Natural killer cell (primary cell): ENCODE measurements around the gene PNISR. TPM values are rescaled to one million over a fixed set of nuclear protein-coding genes. Genes with fewer than 3 reads are reported as not detected.
A peak's percentile ranks its signal among the peaks of the same experiment; 100 is the strongest.
"Not testable (repeated sequence)": the region's sequence is repeated elsewhere in the genome, so short reads cannot be mapped to it uniquely, and the experiment has no call there.

Experiments used
- ATAC-seq, 3 donors: fragments of 150-1000 bp in 2 of 3; fragments of 200-7000 bp in 1 of 3; cut with Tn5 transposase; 1 replicate in 1 of 3; 2 replicates in 2 of 3; pipeline ENCODE4 v1.10.0; 2021; ENCODE audit warnings: mild to moderate bottlenecking in 2 of 3, moderate library complexity in 2 of 3
- DNase-seq, 2 donors: peaks; one replicate each; pipeline versions ENCODE4 v3.0.0 to v3.0.0-alpha.2; 2013 to 2021; ENCODE audit warnings: mixed read lengths in 1 of 2
- H3K27ac ChIP-seq: one replicate; pipeline ENCODE4 v1.5.1; 2013; ENCODE audit warnings: mild to moderate bottlenecking, low read length
- H3K27me3 ChIP-seq: one replicate; pipeline ENCODE4 v1.6.1; 2013; ENCODE audit warnings: low read length; ENCODE audit not compliant: control insufficient read depth, insufficient read depth
- H3K36me3 ChIP-seq: one replicate; pipeline ENCODE4 v1.6.1; 2013; ENCODE audit warnings: low read length; ENCODE audit not compliant: control insufficient read depth, insufficient read depth
- H3K4me1 ChIP-seq: one replicate; pipeline ENCODE4 v1.6.1; 2013; ENCODE audit warnings: low read length; ENCODE audit not compliant: control insufficient read depth, insufficient read depth
- H3K4me3 ChIP-seq: one replicate; pipeline ENCODE4 v1.5.1; 2013; ENCODE audit warnings: low read length
- H3K9me3 ChIP-seq: one replicate; pipeline ENCODE4 v1.6.1; 2013; ENCODE audit warnings: low read length; ENCODE audit not compliant: control insufficient read depth, insufficient read depth
- H3K27ac Mint-ChIP-seq, 2 donors: one replicate each; pipeline ENCODE4 v1.8.0; 2022; ENCODE audit warnings: mild to moderate bottlenecking in 2 of 2, mixed read lengths in 2 of 2, moderate library complexity in 1 of 2
- H3K27me3 Mint-ChIP-seq, 2 donors: one replicate each; pipeline ENCODE4 v1.8.0; 2022; ENCODE audit warnings: low read depth in 2 of 2, mixed read lengths in 2 of 2
- H3K36me3 Mint-ChIP-seq: one replicate; pipeline ENCODE4 v1.8.0; 2022; ENCODE audit warnings: mixed read lengths
- H3K4me1 Mint-ChIP-seq, 2 donors: one replicate each; pipeline ENCODE4 v1.8.0; 2022; ENCODE audit warnings: mixed read lengths in 2 of 2
- H3K4me3 Mint-ChIP-seq: one replicate; pipeline ENCODE4 v1.8.0; 2022; ENCODE audit warnings: mild to moderate bottlenecking, moderate library complexity, mixed read lengths
- H3K9me3 Mint-ChIP-seq, 2 donors: one replicate each; pipeline ENCODE4 v1.8.0; 2022; ENCODE audit warnings: mixed read lengths in 2 of 2
- WGBS: methylation state at CpG from one replicate; pipeline ENCODE4 v1.1.7; 2013; ENCODE audit warnings: missing lambda C conversion rate; ENCODE audit not compliant: insufficient coverage; 5-methylcytosine and 5-hydroxymethylcytosine counted together
- intact Hi-C: fragments of 100-400 bp; cut with micrococcal nuclease; formaldehyde crosslinking; loops from one replicate; pipeline ENCODE4 v1.14.2; 2022
- total RNA-seq, 4 donors: library from RNA; stranded (reverse); fragments of 120-200 nt in 1 of 4; gene quantifications; one replicate each; pipeline versions ENCODE4 v1.2.3 to v1.2.4, GENCODE V29; 2013 to 2022
- TF ChIP-seq, protein P1 (sequence below): fragments of 200-600 bp; IDR thresholded peaks from one replicate; pipeline ENCODE4 v1.8.0; 2022; ENCODE audit warnings: antibody characterized with exemption

PNISR gene
- total RNA-seq, 3 donors from 2014 or later (not counting 1 experiment from before 2014, with no cell fraction given), result 289 to 320 (median 308) TPM

DNA sequence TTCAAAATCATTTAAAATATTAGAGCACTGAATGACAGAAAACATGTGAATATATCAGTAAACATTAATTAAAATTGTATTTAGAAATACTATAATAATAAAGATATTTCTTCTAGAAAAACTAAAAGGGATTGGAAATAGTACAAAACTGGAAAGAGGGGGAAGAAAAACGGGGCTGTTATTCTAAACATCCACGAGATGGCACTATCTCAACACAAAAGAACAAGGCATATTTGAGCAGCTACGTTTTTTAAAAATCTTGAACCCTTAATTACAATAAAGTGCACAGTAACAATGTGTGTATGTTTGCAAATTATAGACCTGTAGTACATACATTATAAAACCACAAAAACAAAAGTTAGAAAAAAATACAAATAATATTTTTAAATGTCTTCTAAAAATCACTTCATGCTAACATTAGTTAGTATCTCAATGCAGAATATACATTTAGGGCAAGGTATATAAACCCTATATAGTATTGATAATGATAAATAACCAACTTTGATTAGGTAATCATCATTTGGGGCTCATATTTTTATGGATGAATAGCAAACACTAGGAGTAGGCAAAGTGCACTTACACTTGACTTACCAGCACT lies 42.5 kb upstream of the PNISR start:
- Mint-ChIP-seq H3K27ac (no peak overlapping the region), H3K4me3 (no peak overlapping the region), H3K27me3 (no peaks in the 10 kb centered on the region), H3K36me3 (no peaks in the 10 kb centered on the region), H3K4me1 (no peaks in the 10 kb centered on the region), H3K9me3 (no peaks in the 10 kb centered on the region)
- Histone ChIP-seq H3K27me3 (no peaks in the 10 kb centered on the region), H3K36me3 (peaks cover 2% of the 10 kb centered on the region), H3K4me1 (no peaks in the 10 kb centered on the region), H3K9me3 (no peaks in the 10 kb centered on the region), H3K27ac (no peak overlapping the region), H3K4me3 (no peak overlapping the region)
- ATAC-seq (peak in 1 of 3 donors; percentile 45), DNase-seq (peak in 1 of 2 donors; percentile 62)
- WGBS, result no CpG with 5 or more reads among the region's 3 CpGs
- TF ChIP-seq, protein P1, sequence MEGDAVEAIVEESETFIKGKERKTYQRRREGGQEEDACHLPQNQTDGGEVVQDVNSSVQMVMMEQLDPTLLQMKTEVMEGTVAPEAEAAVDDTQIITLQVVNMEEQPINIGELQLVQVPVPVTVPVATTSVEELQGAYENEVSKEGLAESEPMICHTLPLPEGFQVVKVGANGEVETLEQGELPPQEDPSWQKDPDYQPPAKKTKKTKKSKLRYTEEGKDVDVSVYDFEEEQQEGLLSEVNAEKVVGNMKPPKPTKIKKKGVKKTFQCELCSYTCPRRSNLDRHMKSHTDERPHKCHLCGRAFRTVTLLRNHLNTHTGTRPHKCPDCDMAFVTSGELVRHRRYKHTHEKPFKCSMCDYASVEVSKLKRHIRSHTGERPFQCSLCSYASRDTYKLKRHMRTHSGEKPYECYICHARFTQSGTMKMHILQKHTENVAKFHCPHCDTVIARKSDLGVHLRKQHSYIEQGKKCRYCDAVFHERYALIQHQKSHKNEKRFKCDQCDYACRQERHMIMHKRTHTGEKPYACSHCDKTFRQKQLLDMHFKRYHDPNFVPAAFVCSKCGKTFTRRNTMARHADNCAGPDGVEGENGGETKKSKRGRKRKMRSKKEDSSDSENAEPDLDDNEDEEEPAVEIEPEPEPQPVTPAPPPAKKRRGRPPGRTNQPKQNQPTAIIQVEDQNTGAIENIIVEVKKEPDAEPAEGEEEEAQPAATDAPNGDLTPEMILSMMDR, result peak; percentile 85
- intact Hi-C loops, result loop anchor here (1.0 to 10.0 kb wide), 3 partner anchors 279 to 1197 kb away; no protein-coding TSS in a partner anchor

DNA sequence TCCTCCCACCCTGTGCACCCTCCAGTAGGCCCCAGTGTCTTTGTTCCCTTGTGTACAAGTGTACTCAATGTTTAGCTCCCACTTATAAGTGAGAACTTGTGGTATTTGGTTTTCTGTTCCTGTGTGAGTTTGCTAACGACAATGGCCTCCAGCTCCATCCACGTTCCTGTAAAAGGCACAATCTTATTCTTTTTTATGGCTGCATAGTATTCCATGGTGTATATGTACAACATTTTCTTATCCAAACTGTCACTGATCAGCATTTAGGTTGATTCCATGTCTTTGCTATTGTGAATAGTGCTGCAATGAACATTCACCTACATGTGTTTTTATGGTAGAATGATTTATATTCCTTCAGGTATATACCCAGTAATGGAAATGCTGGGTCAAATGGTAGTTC lies 34.0 kb upstream of the PNISR start:
- H3K36me3 ChIP-seq, ATAC-seq, H3K27ac ChIP-seq, H3K4me3 ChIP-seq, intact Hi-C loops, H3K4me1 Mint-ChIP-seq, H3K9me3 ChIP-seq, H3K27ac Mint-ChIP-seq, DNase-seq, H3K4me3 Mint-ChIP-seq, H3K27me3 ChIP-seq, H3K4me1 ChIP-seq, H3K36me3 Mint-ChIP-seq, H3K27me3 Mint-ChIP-seq, H3K9me3 Mint-ChIP-seq: not testable (repeated sequence)
- WGBS, result 80% methylated on average over 2 of the region's 2 CpGs

DNA sequence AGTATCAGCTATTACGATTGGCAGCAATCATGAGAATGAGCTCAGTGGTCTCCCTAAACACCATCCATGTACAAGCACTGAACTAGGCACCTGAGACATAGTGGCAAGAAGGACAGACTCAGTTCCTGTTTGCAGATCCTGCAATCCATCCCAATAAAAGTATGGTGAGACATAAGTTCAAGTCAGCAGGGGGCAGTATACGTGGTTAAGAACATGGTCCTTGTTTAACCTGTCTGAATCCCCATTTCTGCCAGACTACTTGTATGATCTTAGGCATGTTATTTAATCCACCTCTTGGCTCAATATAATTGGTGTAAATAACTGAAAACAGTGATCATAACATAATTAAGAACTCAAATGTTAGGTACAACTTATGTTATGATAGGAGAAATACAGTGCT lies 33.2 kb upstream of the PNISR start:
- no peak for ATAC-seq
- Histone ChIP-seq H3K9me3 (peaks cover 3% of the 10 kb centered on the region), H3K27me3 (no peaks in the 10 kb centered on the region), H3K27ac (no peak overlapping the region), H3K4me3 (no peak overlapping the region), H3K4me1 (no peaks in the 10 kb centered on the region), H3K36me3 (peaks cover 2% of the 10 kb centered on the region)
- H3K36me3 Mint-ChIP-seq, result peaks cover 7% of the 10 kb centered on the region
- H3K27me3 Mint-ChIP-seq, result no peaks in the 10 kb centered on the region
- DNase-seq, result peak in 1 of 2 donors; percentile 33
- H3K9me3 Mint-ChIP-seq, result peaks cover 0 to 5% of the 10 kb centered on the region in 2 donors
- TF ChIP-seq, protein P1, result no peak
- no peaks in the 10 kb centered on the region for H3K4me1 Mint-ChIP-seq
- H3K4me3 Mint-ChIP-seq, result no peak overlapping the region
- intact Hi-C loops, result no loop called here
- 100% methylated on average over 1 of the region's 2 CpGs for WGBS
- no peak overlapping the region for H3K27ac Mint-ChIP-seq

DNA sequence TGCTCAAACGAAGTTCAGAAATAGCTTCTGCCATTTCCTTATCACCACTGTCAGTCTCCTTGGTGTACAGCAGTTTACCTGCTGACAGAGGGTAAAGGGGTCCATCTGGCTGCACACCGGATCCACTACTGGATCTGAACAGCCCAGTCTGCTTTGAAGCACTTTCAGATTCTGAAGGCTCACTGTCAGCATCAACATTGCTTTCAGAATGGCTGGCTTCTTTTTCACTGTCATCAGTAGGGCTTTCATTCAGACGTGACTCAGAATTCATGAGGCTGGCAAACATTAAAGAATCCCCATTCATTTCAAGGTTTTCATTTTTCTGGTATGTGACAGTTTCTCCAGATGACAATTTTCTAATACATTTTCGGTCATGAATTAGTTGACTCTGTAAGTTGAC lies 21.0 kb upstream of the PNISR start:
- intact Hi-C loops, result no loop called here
- 98% methylated on average over 3 of the region's 4 CpGs for WGBS
- H3K27me3 ChIP-seq, result no peaks in the 10 kb centered on the region
- no peaks in the 10 kb centered on the region for H3K27me3 Mint-ChIP-seq
- no peaks in the 10 kb centered on the region for H3K36me3 ChIP-seq
- DNase-seq, result no peak
- TF ChIP-seq, protein P1, result no peak
- no peak for ATAC-seq
- H3K4me1 Mint-ChIP-seq, result peaks cover 0 to 4% of the 10 kb centered on the region in 2 donors
- H3K9me3 Mint-ChIP-seq, result peaks cover 5 to 11% of the 10 kb centered on the region in 2 donors
- no peak overlapping the region for H3K27ac ChIP-seq
- H3K27ac Mint-ChIP-seq, result no peak overlapping the region
- H3K4me3 Mint-ChIP-seq, result no peak overlapping the region
- H3K4me3 ChIP-seq, result no peak overlapping the region
- no peaks in the 10 kb centered on the region for H3K9me3 ChIP-seq
- no peaks in the 10 kb centered on the region for H3K4me1 ChIP-seq
- H3K36me3 Mint-ChIP-seq, result peaks cover 20% of the 10 kb centered on the region
